Stimulated activated CD8-positive, alpha-beta memory T cell treated with anti-CD3 and anti-CD28 coated beads, Interleukin-7, amount 100 ng/mL, for 4 hours (primary cell): ENCODE results near the gene POU3F3.

ENCODE experiments used
- DNase-seq, 2 donors: peaks; one replicate each; pipeline ENCODE4 v3.0.0-alpha.2; 2020; ENCODE audit warnings: low read depth in 2 of 2

The POU3F3 gene

GRCh38 chr2:104875262-104875661 lies 21.3 kb downstream of the POU3F3 start:
- no peak for DNase-seq

GRCh38 chr2:104876606-104877570 lies 23.0 kb downstream of the POU3F3 start:
- DNase-seq = no peak

GRCh38 chr2:104878863-104879512 lies 25.1 kb downstream of the POU3F3 start:
- DNase-seq = no peak

GRCh38 chr2:104880076-104880475 lies 26.2 kb downstream of the POU3F3 start:
- no peak for DNase-seq

GRCh38 chr2:104883357-104883756 lies 29.4 kb downstream of the POU3F3 start:
- DNase-seq = no peak

- no peak for DNase-seq
Observed at GRCh38 chr2:104885119-104885782, 31.3 kb downstream of the POU3F3 start.

- DNase-seq = no peak
Observed at GRCh38 chr2:104887676-104888075, 33.8 kb downstream of the POU3F3 start.

- DNase-seq = no peak
Observed at GRCh38 chr2:104888489-104889258, 34.8 kb downstream of the POU3F3 start.

GRCh38 chr2:104889291-104889959 lies 35.5 kb downstream of the POU3F3 start:
- DNase-seq = no peak

- no peak for DNase-seq
Observed at GRCh38 chr2:104889960-104890684, 36.2 kb downstream of the POU3F3 start.

- no peak for DNase-seq
Observed at GRCh38 chr2:104890685-104891069, 36.8 kb downstream of the POU3F3 start.

GRCh38 chr2:104891145-104891544 lies 37.2 kb downstream of the POU3F3 start:
- no peak for DNase-seq

GRCh38 chr2:104896446-104896845 lies 42.5 kb downstream of the POU3F3 start:
- DNase-seq = no peak

GRCh38 chr2:104897515-104898184 lies 43.7 kb downstream of the POU3F3 start:
- DNase-seq = no peak

- no peak for DNase-seq
Observed at GRCh38 chr2:104900608-104901007, 46.7 kb downstream of the POU3F3 start.

- DNase-seq = no peak
Observed at GRCh38 chr2:104901037-104901881, 47.3 kb downstream of the POU3F3 start.

- no peak for DNase-seq
Observed at GRCh38 chr2:104902317-104902716, 48.4 kb downstream of the POU3F3 start.
